Large intestine (tissue), 3 donors: ENCODE results near the gene ADAM11. TPM values are rescaled to one million over a fixed set of nuclear protein-coding genes. Genes with fewer than 3 reads are reported as not detected.
"Not testable (repeated sequence)": the region's sequence is repeated elsewhere in the genome, so short reads cannot be mapped to it uniquely, and the experiment has no call there.

ENCODE experiments used
- DNase-seq, 2 donors: peaks; one replicate each; pipeline versions ENCODE4 v3.0.0 to v3.0.0-alpha.2; 2013
- H3K27ac ChIP-seq: one replicate; pipeline ENCODE4 v1.5.1; 2013; ENCODE audit warnings: low read length
- H3K27me3 ChIP-seq: 2 replicates; pipeline ENCODE4 v1.6.1; 2013; ENCODE audit warnings: low read length; ENCODE audit not compliant: control insufficient read depth, insufficient read depth
- H3K36me3 ChIP-seq: 2 replicates; pipeline ENCODE4 v1.6.1; 2013; ENCODE audit warnings: low read length; ENCODE audit not compliant: control insufficient read depth, insufficient read depth
- H3K4me1 ChIP-seq: one replicate; pipeline ENCODE4 v1.6.1; 2013; ENCODE audit warnings: low read length; ENCODE audit not compliant: control insufficient read depth, insufficient read depth
- H3K4me3 ChIP-seq: one replicate; pipeline ENCODE4 v1.5.1; 2013; ENCODE audit warnings: low read length
- H3K9me3 ChIP-seq: one replicate; pipeline ENCODE4 v1.6.1; 2013; ENCODE audit warnings: mild to moderate bottlenecking, low read depth, low read length, moderate library complexity; ENCODE audit not compliant: control insufficient read depth
- WGBS: methylation state at CpG from one replicate; pipeline ENCODE4 v1.1.5; 2013; ENCODE audit warnings: low lambda C conversion rate; ENCODE audit not compliant: insufficient coverage; 5-methylcytosine and 5-hydroxymethylcytosine counted together
- polyA plus RNA-seq: library from polyadenylated mRNA; unstranded; fragments of 120-200 nt; gene quantifications from one replicate; pipeline ENCODE4 v1.2.1, GENCODE V29; 2013

ADAM11 gene
- polyA plus RNA-seq, 1 donor: 1.2 TPM

DNA sequence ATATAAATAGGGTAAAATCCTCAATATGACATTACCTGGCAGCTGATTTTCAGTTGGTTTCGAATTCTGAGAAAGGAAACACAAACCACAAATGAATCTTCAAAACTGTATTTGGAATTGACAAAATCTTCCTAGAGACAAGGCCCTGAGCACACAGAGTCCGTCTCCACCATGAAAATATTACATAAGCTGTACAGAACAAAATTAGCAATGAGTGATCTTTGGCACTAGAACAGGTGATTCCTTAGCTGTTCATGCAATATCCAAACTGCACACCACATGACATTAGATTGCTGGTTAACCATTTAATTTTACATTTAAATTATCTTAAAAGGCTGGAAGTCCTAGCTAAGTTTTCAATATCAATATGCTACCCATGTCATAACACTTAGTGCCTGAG is 39.6 kb downstream of the ADAM11 start:
- peaks cover under 1% of the 10 kb centered on the region for H3K36me3 ChIP-seq
- no peaks in the 10 kb centered on the region for H3K4me1 ChIP-seq
- H3K9me3 ChIP-seq: no peaks in the 10 kb centered on the region
- H3K4me3 ChIP-seq: no peak overlapping the region
- H3K27me3 ChIP-seq: no peaks in the 10 kb centered on the region
- DNase-seq: peak; percentile 33 to 60
- WGBS: no CpG with 5 or more reads among the region's 2 CpGs
- no peak overlapping the region for H3K27ac ChIP-seq

DNA sequence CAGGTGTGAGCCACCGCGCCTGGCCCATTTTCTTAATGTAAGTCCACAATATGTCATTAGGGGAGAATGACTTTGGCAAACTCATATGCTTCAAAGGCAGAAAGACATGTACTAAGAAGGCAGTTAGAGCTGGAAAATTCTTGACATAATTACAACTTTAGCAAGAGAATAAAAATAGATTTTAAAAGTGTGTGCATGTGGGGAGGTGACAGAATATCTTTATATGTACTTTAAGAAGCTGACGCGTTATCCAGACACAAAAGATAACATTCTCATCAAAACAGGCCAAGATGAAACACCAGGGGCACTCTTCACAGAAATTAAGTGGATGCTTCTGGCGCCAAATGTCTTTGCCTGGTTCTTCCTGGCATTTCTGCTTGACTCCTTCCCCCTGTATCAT is 43.1 kb downstream of the ADAM11 start:
- H3K4me1 ChIP-seq: no peaks in the 10 kb centered on the region

DNA sequence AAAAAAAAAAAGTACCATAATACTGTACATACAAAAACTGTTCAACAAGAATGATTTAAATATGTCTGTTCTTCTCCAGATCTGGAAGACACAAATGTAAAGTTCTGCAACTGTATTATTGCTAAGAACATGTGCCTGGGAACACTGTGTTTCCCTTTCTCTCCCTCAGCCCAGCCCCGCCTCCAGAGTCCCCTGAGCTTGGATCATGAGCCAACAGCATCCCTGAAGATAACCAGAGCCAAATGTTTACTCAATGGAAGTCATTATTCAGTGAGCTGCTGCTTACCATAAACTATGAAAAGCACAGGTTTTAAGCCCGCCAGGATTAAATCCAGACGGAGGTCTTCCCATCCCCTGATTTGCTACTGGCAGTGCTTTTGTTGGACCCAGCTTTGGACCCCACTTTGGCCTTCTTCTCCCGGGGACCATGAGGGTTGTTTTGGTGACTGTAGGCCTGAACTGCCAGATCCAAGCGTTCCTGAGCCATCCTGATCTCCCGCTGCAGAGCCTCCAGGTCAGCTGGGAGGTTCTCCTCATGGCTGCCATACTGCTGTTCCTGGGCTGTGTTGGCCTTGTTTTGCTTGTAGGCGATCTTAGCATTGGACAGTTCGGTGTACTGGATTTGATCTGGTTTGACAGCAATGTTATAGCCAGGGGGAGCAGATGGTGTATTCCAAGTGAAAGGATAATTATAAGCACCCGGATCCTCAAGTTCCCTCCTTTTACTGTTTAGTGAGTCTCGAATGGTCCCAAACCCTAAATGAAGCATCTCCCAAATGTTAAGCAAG is 45.7 kb downstream of the ADAM11 start:
- Histone ChIP-seq H3K4me3 (no peak overlapping the region), H3K27ac (peak overlapping the region; percentile 36), H3K36me3 (peaks cover 13% of the 10 kb centered on the region), H3K4me1 (no peaks in the 10 kb centered on the region), H3K27me3 (no peaks in the 10 kb centered on the region), H3K9me3 (no peaks in the 10 kb centered on the region)
- no CpG with 5 or more reads among the region's 10 CpGs for WGBS
- DNase-seq: peak in 1 of 2 donors; percentile 19

More for the DNA sequence above, 43.1 kb downstream of the ADAM11 start:
- Histone ChIP-seq H3K9me3 (no peaks in the 10 kb centered on the region), H3K27me3 (no peaks in the 10 kb centered on the region), H3K27ac (no peak overlapping the region), H3K36me3 (peaks cover 13% of the 10 kb centered on the region), H3K4me3 (no peak overlapping the region)
- no peak for DNase-seq
- 100% methylated on average over 1 of the region's 5 CpGs for WGBS

DNA sequence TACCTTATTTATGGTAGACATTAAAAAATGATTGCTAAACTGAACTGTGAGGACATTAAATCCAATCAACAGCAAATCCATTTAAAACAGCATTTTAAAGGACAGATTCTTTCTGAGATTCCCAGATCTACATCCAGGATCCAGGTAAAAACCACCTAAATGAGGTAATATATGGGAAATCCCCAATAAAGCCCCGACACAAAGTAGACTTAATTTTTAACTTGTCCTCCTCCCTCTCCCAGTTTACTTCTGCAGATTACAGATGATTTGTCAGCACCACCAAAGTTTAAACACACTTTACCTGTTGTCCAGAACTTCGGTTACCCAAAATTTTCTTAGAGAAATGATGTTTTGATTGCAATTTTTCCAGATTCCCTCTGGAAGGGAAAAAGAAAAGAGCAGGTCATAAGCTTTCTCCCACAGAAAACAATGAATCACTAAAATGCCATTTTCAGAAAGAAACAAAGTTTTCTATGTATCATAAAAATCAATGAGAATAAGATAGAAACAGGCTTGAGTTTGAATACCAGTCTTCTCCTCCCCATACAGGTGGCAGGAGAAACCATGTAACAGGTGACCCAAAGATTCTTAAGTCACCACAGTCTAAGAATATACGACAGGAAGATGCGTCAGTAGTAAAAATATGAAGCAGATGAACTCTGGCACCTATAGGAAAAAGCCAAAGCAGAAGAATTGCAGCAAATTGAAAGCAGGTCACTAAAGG is 48.5 kb downstream of the ADAM11 start:
- H3K4me1 ChIP-seq: no peaks in the 10 kb centered on the region
- no peaks in the 10 kb centered on the region for H3K27me3 ChIP-seq
- H3K36me3 ChIP-seq: peaks cover 13% of the 10 kb centered on the region
- WGBS: 80% methylated on average over 1 of the region's 4 CpGs
- no peak overlapping the region for H3K4me3 ChIP-seq
- no peak overlapping the region for H3K27ac ChIP-seq
- no peak for DNase-seq
- H3K9me3 ChIP-seq: no peaks in the 10 kb centered on the region

DNA sequence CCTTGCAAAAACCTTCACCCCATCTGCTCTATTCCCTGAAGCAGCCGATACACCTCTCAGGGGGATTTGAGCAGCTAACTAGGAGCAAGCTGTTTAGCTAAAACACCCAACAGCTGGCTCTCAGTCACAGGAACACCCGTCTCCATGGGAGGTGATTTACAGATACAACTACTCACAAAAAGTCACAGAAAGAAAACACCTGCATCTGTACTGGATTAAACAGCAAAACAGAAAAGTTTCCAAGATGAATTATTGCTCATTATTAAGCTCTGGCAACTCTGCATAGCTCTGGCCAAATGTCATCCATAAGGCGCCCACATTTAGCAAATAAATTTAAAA is 49.0 kb downstream of the ADAM11 start:
- 100% methylated on average over 1 of the region's 3 CpGs for WGBS
- no peak for DNase-seq
- H3K4me3 ChIP-seq: no peak overlapping the region
- peaks cover 13% of the 10 kb centered on the region for H3K36me3 ChIP-seq
- no peaks in the 10 kb centered on the region for H3K4me1 ChIP-seq
- H3K27ac ChIP-seq: no peak overlapping the region
- no peaks in the 10 kb centered on the region for H3K9me3 ChIP-seq
- no peaks in the 10 kb centered on the region for H3K27me3 ChIP-seq

DNA sequence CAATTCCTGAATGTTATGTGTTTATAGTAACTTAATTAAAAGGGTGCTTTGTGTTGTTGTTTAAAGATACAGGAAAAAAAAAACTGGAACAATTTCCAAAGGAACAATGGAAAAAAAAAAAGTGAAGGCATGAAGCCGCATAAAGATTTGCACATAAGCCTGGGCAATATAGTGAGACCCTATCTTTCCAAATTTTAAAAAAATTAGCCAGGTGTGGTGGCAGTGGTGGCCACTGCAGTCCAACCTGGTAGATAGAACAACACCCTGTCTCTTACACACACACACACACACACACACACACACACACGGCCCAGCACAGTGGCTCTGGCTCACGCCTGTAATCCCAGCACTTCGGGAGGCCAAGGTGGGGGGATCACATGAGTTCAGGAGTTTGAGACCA is 49.4 kb downstream of the ADAM11 start:
- Histone ChIP-seq H3K36me3 (peaks cover 13% of the 10 kb centered on the region), H3K27ac (no peak overlapping the region), H3K4me1 (no peaks in the 10 kb centered on the region), H3K27me3 (no peaks in the 10 kb centered on the region), H3K4me3 (no peak overlapping the region), H3K9me3 (no peaks in the 10 kb centered on the region)
- 83% methylated on average over 1 of the region's 4 CpGs for WGBS
- DNase-seq: no peak

DNA sequence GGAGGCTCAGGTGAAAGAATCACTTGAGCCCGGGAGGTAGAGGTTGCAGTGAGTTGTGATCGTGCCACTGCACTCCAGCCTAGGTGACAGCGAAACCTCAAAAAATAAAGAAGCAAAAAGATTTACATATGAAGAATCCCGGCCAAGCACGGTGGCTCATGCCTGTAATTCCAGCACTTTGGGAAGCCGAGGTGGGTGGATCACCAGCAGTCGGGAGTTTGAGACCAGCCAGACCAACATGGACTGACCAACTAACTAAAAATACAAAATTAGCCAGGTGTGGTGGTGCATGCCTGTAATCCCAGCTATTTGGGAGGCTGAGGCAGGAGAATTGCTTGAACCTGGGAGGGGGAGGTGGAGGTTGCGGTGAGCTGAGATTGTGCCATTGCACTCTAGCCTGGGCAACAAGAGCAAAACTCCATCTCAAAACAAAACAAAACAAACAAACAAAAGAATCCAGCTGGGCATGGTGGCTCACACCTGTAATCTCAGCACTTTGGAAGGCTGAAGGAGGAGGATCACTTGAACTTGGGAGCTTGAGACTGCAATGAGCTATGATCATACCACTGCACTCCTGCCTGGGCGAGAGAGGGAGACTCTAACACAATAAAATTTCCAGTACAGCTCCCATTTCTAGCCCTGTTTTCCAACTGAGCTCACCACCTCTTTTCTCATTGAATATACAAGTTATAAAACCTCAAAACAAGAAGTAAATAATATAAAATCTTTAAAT is 50.0 kb downstream of the ADAM11 start:
- not testable (repeated sequence) for H3K4me1 ChIP-seq
- no CpG with 5 or more reads among the region's 9 CpGs for WGBS

DNA sequence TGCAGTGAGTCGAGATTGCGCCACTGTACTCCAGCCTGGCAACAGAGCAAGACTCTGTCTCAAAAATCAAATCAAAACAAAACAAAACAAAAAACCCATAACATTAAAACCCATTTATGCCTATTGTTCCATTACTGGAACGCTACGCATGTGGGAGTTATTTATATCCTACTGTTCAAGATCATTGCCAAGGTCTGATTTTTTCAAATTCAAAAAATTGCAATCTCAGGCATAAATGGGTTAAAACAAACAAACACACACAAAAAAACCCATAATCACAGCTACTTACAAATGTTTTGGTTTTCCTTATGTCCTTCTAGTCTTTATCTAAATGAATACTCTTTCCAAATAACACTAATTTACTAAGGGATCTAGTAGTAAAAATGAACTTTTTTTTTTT is 53.5 kb downstream of the ADAM11 start:
- no peaks in the 10 kb centered on the region for H3K9me3 ChIP-seq
- H3K36me3 ChIP-seq: no peaks in the 10 kb centered on the region
- no peaks in the 10 kb centered on the region for H3K27me3 ChIP-seq
- no peaks in the 10 kb centered on the region for H3K4me1 ChIP-seq
- H3K4me3 ChIP-seq: no peak overlapping the region
- 88% methylated on average over 2 of the region's 4 CpGs for WGBS
- no peak for DNase-seq
- H3K27ac ChIP-seq: no peak overlapping the region

More for the DNA sequence above, 50.0 kb downstream of the ADAM11 start:
- H3K27me3 ChIP-seq, H3K9me3 ChIP-seq, H3K27ac ChIP-seq, H3K4me3 ChIP-seq, DNase-seq: not testable (repeated sequence)
- H3K36me3 ChIP-seq: peaks cover 10% of the 10 kb centered on the region

DNA sequence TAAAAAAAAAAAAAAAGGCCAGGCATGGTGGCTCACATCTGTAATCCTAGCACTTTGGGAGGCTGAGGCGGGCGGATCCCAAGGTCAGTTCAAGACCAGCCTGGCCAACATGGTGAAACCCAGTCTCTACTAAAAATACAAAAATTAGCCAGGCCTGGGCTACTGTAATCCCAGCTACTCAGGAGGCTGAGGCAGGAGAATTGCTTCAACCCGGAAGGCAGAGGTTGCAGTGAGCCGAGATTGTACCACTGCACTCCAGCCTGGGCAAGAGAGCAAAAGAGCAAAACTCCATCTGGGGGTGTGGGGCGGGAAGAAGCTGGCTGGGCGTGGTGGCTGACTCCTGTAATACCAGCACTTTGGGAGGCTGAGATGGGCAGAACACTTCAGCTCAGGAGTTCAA is 59.7 kb downstream of the ADAM11 start:
- not testable (repeated sequence) for H3K4me1 ChIP-seq, DNase-seq, H3K27ac ChIP-seq, H3K36me3 ChIP-seq, H3K27me3 ChIP-seq, H3K9me3 ChIP-seq, H3K4me3 ChIP-seq
- WGBS: no CpG with 5 or more reads among the region's 6 CpGs

DNA sequence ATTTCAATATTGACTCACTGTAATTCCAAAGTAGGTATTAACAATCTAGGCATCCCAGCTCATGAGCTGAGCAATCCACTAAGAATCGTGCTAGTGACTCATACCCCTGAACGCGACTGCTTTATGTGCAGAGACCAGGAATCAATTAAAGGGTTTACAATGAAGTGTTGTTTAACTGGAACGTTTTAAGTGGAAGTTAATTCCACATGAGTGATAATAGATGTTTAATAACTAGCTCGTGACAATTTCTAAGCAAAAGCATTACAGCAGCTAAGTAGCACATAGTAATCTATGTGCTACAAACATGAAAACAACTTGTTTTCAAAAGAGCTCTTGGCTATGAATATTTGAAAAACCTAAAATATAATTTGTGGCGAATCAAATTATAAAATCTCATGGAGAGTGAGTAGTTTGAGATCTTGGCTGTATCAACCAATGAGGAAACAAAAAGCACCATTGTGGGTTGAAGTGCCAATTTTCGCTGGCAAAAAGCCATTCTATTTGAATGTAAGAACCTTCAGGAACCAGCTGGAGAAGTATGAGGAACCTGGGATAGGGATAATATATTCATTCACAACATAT is 61.9 kb downstream of the ADAM11 start:
- no peaks in the 10 kb centered on the region for H3K9me3 ChIP-seq
- 30% methylated on average over 3 of the region's 7 CpGs for WGBS
- no peaks in the 10 kb centered on the region for H3K36me3 ChIP-seq
- DNase-seq: no peak
- no peak overlapping the region for H3K4me3 ChIP-seq
- H3K27me3 ChIP-seq: no peaks in the 10 kb centered on the region
- no peak overlapping the region for H3K27ac ChIP-seq
- H3K4me1 ChIP-seq: no peaks in the 10 kb centered on the region
